Vagina (tissue), 2 donors: ENCODE measurements around the gene LHPP. TPM values are rescaled to one million over a fixed set of nuclear protein-coding genes. Genes with fewer than 3 reads are reported as not detected.

Experiments
- DNase-seq, 2 donors: peaks; one replicate each; pipeline ENCODE4 v3.0.0-alpha.2; 2017; ENCODE audit errors: extremely low spot score in 2 of 2
- H3K27ac ChIP-seq: fragments of 200-600 bp; sonication (generic); one replicate; pipeline ENCODE4 v1.5.1; 2019
- H3K27me3 ChIP-seq: fragments of 200-600 bp; sonication (generic); one replicate; pipeline ENCODE4 v1.5.1; 2019
- H3K36me3 ChIP-seq, 2 donors: fragments of 200-600 bp; sonication (generic); one replicate each; pipeline ENCODE4 v1.5.1; 2017 to 2019
- H3K4me1 ChIP-seq: fragments of 200-600 bp; sonication (generic); one replicate; pipeline ENCODE4 v1.5.1; 2019
- H3K4me3 ChIP-seq, 2 donors: fragments of 200-600 bp; sonication (generic); 1 replicate in 1 of 2; 2 replicates in 1 of 2; pipeline ENCODE4 v1.5.1; 2016 to 2019
- H3K9me3 ChIP-seq: fragments of 200-600 bp; sonication (generic); one replicate; pipeline ENCODE4 v1.5.1; 2019
- POLR2A ChIP-seq, 2 donors: fragments of 450-650 bp; IDR thresholded peaks; one replicate each; pipeline ENCODE4 v1.6.1; 2017; ENCODE audit warnings: antibody characterized with exemption in 2 of 2, mild to moderate bottlenecking in 2 of 2, moderate library complexity in 2 of 2
- POLR2AphosphoS5 ChIP-seq, 2 donors: sonication (generic); formaldehyde crosslinking; IDR thresholded peaks; one replicate each; pipeline ENCODE4 v1.9.0; 2017; ENCODE audit warnings: antibody characterized with exemption in 2 of 2, mild to moderate bottlenecking in 2 of 2, low read depth in 1 of 2; ENCODE audit not compliant: insufficient read depth in 1 of 2
- intact Hi-C: fragments of 100-400 bp; cut with DNase I; formaldehyde crosslinking; loops from one replicate; pipeline ENCODE4 v1.15.1; 2023
- total RNA-seq: library from RNA; depleted of rRNA; stranded (reverse); fragments of >200 nt; gene quantifications from one replicate; pipeline ENCODE4 v1.2.3, GENCODE V29; 2016
- TF ChIP-seq, protein P1 (sequence below), 3 experiments: fragments of 450-650 bp in 2 of 3; fragments of 200-600 bp in 1 of 3; sonication (generic) in 1 of 3; IDR thresholded peaks; one replicate each; pipeline ENCODE4 v1.5.1; 2017 to 2019; ENCODE audit warnings: antibody characterized with exemption in 3 of 3, mild to moderate bottlenecking in 2 of 3, moderate library complexity in 2 of 3

LHPP gene
- total RNA-seq, 1 donor from 2014 or later: 20.1 TPM

DNA sequence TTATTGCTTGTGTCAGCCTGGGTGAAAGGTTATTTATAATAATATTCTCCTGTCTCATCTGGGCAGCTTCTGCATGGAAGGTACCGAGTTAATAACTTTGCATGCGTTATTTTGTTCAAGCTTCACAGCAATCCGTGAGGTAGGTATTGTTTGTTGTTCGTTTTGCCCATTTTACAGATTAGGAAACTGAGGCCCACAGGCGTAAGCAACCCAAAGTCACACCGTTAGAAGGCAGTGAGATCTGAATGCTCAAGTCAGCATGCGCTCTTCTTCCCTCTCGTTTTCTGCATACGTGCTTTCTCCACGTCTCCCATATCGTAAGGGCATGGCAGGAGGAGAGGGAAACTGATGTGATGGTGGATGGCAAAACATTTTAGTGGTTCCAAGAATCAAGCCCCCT lies 34.1 kb downstream of the LHPP start:
- no peak overlapping the region for H3K4me3 ChIP-seq
- H3K27ac ChIP-seq: no peak overlapping the region
- H3K9me3 ChIP-seq: no peaks in the 10 kb centered on the region
- DNase-seq: no peak
- H3K4me1 ChIP-seq: peaks cover 5% of the 10 kb centered on the region
- H3K27me3 ChIP-seq: no peaks in the 10 kb centered on the region
- intact Hi-C loops: no loop called here
- peaks cover 0 to 1% of the 10 kb centered on the region in 2 donors for H3K36me3 ChIP-seq
- TF ChIP-seq POLR2AphosphoS5 (IDR thresholded peaks at IDR 0.05; ENCODE audit: insufficient read depth in 1 of 2, low read depth in 1 of 2) (no peak), POLR2A (IDR thresholded peaks at IDR 0.05) (no peak)
- TF ChIP-seq, protein P1, sequence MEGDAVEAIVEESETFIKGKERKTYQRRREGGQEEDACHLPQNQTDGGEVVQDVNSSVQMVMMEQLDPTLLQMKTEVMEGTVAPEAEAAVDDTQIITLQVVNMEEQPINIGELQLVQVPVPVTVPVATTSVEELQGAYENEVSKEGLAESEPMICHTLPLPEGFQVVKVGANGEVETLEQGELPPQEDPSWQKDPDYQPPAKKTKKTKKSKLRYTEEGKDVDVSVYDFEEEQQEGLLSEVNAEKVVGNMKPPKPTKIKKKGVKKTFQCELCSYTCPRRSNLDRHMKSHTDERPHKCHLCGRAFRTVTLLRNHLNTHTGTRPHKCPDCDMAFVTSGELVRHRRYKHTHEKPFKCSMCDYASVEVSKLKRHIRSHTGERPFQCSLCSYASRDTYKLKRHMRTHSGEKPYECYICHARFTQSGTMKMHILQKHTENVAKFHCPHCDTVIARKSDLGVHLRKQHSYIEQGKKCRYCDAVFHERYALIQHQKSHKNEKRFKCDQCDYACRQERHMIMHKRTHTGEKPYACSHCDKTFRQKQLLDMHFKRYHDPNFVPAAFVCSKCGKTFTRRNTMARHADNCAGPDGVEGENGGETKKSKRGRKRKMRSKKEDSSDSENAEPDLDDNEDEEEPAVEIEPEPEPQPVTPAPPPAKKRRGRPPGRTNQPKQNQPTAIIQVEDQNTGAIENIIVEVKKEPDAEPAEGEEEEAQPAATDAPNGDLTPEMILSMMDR (IDR thresholded peaks at IDR 0.05): no peak

DNA sequence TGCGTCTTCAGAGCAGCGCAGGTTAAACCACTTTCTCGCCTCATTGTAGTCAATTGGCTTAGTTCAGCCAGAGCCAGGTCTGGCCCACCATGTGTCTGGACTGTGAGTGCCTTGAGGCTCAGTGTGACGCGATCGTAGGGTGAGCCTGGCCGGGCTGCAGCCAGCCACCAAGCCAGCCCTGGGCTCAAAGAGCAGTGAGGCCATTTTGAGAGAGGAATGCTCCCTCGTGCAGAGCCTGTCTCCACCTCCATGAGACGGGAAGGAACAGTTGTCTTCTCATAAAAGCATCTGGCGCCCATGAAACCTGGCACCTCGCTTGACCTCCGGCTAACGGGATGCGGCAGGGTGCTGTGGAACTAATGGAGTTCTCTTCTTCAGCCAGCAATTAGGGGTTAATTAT lies 34.5 kb downstream of the LHPP start:
- Histone ChIP-seq H3K9me3 (no peaks in the 10 kb centered on the region), H3K27me3 (no peaks in the 10 kb centered on the region), H3K36me3 (peaks cover 0 to 6% of the 10 kb centered on the region in 2 donors), H3K4me1 (peaks cover 5% of the 10 kb centered on the region), H3K27ac (no peak overlapping the region), H3K4me3 (no peak overlapping the region)
- intact Hi-C loops: no loop called here
- DNase-seq: no peak
- no peak for TF ChIP-seq POLR2AphosphoS5 (IDR thresholded peaks at IDR 0.05; ENCODE audit: insufficient read depth in 1 of 2, low read depth in 1 of 2)
- TF ChIP-seq, protein P1 (IDR thresholded peaks at IDR 0.05): no peak
- TF ChIP-seq POLR2A (IDR thresholded peaks at IDR 0.05): no peak

DNA sequence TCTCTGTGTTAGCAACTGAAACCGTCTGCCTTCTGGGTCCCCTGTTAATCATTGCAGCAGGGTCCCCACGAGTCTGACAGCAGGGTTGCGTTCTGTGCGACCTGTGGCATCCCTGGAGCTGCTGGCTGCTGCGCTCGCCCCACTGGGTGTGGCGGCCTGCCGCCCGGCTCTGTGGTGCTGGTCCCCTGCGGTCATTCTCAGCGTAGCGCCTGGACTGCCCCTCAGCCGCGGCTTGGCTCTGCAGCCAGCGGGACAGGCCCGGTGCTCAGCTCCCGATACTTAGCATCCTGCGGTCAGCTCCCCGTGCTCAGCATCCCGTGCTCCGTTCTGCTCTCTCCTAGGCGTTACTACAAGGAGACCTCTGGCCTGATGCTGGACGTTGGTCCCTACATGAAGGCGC lies 35.0 kb downstream of the LHPP start:
- Histone ChIP-seq H3K9me3 (no peaks in the 10 kb centered on the region), H3K4me1 (peaks cover 5% of the 10 kb centered on the region), H3K4me3 (no peak overlapping the region), H3K27me3 (no peaks in the 10 kb centered on the region), H3K36me3 (peaks cover 0 to 6% of the 10 kb centered on the region in 2 donors), H3K27ac (no peak overlapping the region)
- DNase-seq: no peak
- intact Hi-C loops: no loop called here
- TF ChIP-seq POLR2A (IDR thresholded peaks at IDR 0.05) (no peak), POLR2AphosphoS5 (IDR thresholded peaks at IDR 0.05; ENCODE audit: insufficient read depth in 1 of 2, low read depth in 1 of 2) (no peak)
- TF ChIP-seq, protein P1 (IDR thresholded peaks at IDR 0.05): no peak

DNA sequence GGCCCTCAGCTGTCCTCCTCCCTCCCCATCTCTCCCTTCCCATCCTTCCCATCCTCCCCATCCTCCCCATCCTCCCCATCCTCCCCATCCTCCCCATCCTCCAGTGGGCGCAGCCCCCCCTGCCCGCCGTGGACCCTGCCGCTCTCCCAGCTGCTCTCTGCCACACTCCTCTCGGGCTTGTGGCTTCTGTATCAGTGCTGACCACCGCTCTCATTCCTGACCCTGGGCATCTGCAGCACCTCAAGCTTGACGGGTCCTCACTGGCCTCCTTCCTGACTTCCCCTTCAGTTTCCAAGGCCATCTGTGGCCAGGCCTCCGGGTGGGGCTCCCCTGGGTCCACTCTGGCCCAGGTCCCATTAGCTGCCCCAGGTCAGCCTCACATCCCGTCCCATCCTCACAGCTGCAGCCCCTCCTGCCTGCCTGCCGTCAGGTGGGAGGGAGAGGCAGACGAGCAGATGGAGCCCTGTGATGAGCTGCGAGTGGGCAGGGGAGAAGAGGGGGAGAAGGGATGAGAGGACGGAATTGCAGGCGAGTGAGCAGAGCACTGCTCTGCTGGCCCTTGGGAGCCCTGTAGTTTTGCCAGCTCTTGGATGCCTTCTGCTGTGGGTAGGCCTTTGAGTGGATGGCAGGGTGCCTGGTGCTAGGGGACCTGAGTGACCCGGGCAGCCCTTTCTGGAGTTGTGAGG lies 35.7 kb downstream of the LHPP start:
- TF ChIP-seq, protein P1 (IDR thresholded peaks at IDR 0.05): no peak
- TF ChIP-seq POLR2AphosphoS5 (IDR thresholded peaks at IDR 0.05; ENCODE audit: insufficient read depth in 1 of 2, low read depth in 1 of 2): no peak
- no peak for TF ChIP-seq POLR2A (IDR thresholded peaks at IDR 0.05)
- intact Hi-C loops: no loop called here
- no peak for DNase-seq
- Histone ChIP-seq H3K4me3 (no peak overlapping the region), H3K9me3 (no peaks in the 10 kb centered on the region), H3K27me3 (no peaks in the 10 kb centered on the region), H3K36me3 (peaks cover 0 to 6% of the 10 kb centered on the region in 2 donors), H3K27ac (no peak overlapping the region), H3K4me1 (peaks cover 5% of the 10 kb centered on the region)

DNA sequence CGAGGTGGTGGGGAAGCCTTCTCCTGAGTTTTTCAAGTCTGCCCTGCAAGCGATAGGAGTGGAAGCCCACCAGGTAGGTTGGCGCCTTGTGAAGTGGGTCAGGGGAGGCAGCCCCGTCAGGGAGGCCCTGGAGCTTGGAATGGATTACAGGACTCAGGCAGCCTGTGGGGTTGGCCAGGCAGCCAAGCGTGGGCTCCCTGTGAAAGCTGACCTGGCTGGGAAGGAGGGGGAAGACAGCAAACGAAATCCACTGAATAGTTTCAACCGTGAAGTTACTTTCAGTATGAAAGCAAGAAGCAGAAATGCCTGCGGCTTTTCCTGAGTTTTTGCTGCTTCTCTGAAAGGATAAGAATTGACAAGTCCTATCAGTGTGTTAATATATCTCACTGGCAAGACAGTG lies 36.4 kb downstream of the LHPP start:
- H3K27me3 ChIP-seq: no peaks in the 10 kb centered on the region
- intact Hi-C loops: no loop called here
- H3K27ac ChIP-seq: no peak overlapping the region
- H3K9me3 ChIP-seq: no peaks in the 10 kb centered on the region
- H3K4me1 ChIP-seq: peaks cover 5% of the 10 kb centered on the region
- peaks cover 0 to 6% of the 10 kb centered on the region in 2 donors for H3K36me3 ChIP-seq
- no peak overlapping the region for H3K4me3 ChIP-seq
- TF ChIP-seq, protein P1 (IDR thresholded peaks at IDR 0.05): no peak
- TF ChIP-seq POLR2AphosphoS5 (IDR thresholded peaks at IDR 0.05; ENCODE audit: insufficient read depth in 1 of 2, low read depth in 1 of 2) (no peak), POLR2A (IDR thresholded peaks at IDR 0.05) (no peak)
- no peak for DNase-seq
